GM21576 (cell line): ENCODE results near the gene GPC2.

Experiments
- ATAC-seq: cut with Tn5 transposase; IDR thresholded peaks from one replicate; pipeline ENCODE4 v1.9.1; 2021; ENCODE audit warnings: mild to moderate bottlenecking, moderate library complexity; ENCODE audit not compliant: unreplicated experiment

GPC2 gene

DNA sequence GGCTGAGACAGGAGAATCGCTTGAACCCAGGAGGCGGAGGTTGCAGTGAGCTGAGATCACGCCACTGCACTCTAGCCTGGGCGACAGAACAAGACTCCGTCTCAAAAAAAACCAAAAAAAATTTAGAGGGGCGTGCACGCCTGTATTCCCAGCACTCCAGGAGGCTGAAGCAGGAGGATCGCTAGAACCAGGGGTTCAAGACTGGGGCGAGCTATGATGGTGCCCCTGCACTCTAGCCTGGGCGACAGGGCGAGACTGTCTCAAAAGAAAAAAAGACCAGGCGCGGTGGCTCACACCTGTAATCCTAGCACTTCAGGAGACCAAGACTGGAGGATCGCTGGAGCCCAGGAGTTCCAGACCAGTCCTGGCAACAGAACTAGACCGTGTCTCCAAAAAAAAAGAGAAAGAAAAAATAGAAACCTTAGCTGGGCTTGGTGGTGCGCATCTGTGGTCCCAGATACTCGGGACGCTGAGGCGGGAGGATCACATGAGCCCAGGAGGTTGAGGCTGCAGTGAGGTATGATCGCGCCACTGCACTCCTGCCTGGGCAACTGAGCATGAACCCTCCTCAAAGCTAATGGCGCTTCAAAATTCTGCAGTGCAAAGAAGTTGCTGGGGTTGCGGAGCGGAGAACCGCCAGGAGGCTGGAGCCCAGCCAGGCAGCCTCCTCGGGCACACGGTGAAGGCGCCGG, 50.8 kb downstream of the GPC2 start:
- ATAC-seq = no peak

DNA sequence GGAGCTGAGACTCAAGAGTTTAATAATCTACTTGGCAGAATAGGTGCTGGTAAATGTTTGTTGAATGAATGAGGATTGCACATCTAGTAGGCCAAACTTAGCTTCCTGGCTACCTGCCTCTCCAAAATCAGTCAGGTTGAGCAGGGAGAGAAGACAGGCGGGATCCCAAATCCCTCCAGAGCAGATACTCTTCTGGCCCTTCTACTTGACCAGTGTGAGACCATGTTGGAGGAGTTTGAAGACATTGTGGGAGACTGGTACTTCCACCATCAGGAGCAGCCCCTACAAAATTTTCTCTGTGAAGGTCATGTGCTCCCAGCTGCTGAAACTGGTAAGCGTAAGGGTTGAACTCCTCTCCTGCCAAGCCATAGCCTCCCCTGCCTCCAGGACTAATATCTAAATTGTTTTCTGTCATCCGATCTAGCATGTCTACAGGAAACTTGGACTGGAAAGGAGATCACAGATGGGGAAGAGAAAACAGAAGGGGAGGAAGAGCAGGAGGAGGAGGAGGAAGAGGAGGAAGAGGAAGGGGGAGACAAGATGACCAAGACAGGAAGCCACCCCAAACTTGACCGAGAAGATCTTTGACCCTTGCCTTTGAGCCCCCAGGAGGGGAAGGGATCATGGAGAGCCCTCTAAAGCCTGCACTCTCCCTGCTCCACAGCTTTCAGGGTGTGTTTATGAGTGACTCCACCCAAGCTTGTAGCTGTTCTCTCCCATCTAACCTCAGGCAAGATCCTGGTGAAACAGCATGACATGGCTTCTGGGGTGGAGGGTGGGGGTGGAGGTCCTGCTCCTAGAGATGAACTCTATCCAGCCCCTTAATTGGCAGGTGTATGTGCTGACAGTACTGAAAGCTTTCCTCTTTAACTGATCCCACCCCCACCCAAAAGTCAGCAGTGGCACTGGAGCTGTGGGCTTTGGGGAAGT, 52.6 kb downstream of the GPC2 start:
- ATAC-seq = no peak

DNA sequence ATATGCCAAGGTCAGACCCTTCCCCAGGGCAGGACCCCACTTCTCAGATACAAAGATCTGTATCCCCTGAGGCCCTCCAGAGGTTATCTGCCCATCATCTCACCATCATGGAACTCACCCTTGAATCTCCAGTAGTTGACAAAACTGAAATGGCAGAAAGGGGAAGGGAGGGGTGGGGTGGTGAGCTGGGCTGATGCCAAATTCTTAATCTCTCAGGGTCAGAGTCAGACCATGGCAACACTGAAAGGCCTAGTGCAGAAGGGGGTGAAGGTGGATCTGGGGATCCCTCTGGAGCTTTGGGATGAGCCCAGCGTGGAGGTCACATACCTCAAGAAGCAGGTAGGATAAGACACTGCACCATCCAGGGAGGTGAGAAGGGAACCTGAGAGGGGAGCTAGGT, 54.6 kb downstream of the GPC2 start:
- ATAC-seq = no peak

DNA sequence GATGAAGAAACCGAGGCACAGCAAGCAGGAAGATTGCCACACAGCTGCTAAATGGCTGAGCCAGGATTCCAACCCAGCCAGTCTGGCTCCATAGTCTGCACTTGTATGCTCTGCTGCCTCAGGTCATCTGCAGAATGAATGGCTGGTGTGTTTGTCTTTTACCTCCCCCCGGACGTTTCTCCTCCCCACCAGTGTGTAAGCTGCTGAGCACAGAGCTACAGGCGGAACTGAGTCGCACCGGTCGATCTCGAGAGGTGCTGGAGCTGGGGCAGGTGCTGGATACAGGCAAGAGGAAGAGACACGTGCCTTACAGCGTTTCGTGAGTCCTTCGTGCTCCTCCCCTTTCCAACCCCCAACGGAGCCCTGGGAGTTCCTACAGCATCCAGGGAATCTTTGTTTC, 55.1 kb downstream of the GPC2 start:
- no peak for ATAC-seq

DNA sequence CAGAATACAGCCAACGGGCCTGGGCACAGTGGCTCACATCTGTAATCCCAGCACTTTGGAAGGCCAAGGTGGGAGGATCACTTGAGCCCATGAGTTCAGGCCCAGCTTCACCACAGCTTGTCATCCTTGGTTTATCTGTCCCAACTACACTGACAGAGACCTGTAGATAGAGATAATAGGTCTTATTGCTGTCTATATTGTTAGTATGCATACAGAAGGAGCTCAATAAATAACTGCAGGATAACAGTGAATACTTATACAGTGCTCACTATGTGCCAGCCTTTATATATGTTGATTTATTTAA, 56.5 kb downstream of the GPC2 start:
- no peak for ATAC-seq

DNA sequence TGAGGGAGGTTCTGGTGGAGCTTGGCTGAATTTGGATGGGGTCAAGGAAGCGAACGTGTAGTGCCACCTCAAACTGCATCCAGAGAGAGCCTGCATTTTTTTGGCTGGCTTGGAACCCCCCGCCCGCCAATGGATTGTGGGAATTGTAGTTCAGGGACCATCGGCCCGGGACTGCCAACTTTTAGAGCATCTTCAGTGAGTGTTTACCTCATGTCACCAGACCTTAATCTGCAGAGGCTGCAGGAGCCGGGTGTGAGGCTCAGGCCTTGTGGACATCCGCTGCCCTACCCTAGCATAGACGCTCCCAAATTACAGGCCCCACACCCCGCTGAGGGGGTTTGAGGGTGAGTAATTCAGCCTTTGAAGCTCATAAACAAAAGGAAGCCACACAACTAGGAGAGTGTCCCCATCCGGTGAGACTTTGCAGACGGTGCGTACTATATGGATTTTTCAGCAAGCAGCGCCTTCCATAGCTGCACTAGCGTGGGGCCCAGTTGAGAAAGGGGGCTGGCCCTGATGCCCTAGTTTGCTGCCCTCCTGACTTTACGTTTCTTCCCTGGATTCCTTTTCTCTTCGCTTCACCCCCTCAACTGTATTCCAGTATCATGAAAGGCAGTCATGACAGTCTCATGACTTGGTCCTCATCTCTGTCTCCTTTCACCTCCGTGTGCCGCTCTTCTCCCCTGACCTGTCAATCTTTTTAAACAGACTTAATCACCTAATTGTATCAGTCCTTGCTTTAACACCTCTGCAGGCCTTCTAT, 57.0 kb downstream of the GPC2 start:
- ATAC-seq = peak; percentile 40
